CD4-positive, alpha-beta T cell treated with Interleukin-2 at 100 ng/mL for 4 hours (primary cell): ENCODE results near the gene PCBP4.

Experiments
- DNase-seq: peaks from one replicate; pipeline ENCODE4 v3.0.0-alpha.2; 2020; ENCODE audit warnings: low spot score

The PCBP4 gene

GRCh38 chr3:51971350-51971749, 4.1 kb upstream of the PCBP4 start:
- no peak for DNase-seq

- DNase-seq = no peak
These were observed 3.5 kb upstream of the PCBP4 start for GRCh38 chr3:51970606-51971300.

GRCh38 chr3:51969841-51970240, 2.6 kb upstream of the PCBP4 start:
- no peak for DNase-seq

GRCh38 chr3:51968883-51969678, 1.8 kb upstream of the PCBP4 start:
- DNase-seq = no peak

GRCh38 chr3:51968170-51968775, 1.0 kb upstream of the PCBP4 start:
- no peak for DNase-seq

GRCh38 chr3:51966922-51967383, 301 bp downstream of the PCBP4 start:
- DNase-seq = no peak

- DNase-seq = no peak
These were observed 768 bp downstream of the PCBP4 start for GRCh38 chr3:51966486-51966885.

- no peak for DNase-seq
These were observed 1.2 kb downstream of the PCBP4 start for GRCh38 chr3:51966016-51966415.

GRCh38 chr3:51964521-51964920, 2.7 kb downstream of the PCBP4 start:
- DNase-seq = no peak

GRCh38 chr3:51963951-51964451, 3.3 kb downstream of the PCBP4 start:
- DNase-seq = no peak

GRCh38 chr3:51962854-51963530, 4.3 kb downstream of the PCBP4 start:
- no peak for DNase-seq

- DNase-seq = no peak
These were observed 5.4 kb downstream of the PCBP4 start for GRCh38 chr3:51961602-51962569.

- no peak for DNase-seq
These were observed 6.2 kb downstream of the PCBP4 start for GRCh38 chr3:51961011-51961410.

GRCh38 chr3:51960386-51960785, 6.9 kb downstream of the PCBP4 start:
- no peak for DNase-seq

GRCh38 chr3:51959651-51960050, 7.6 kb downstream of the PCBP4 start:
- no peak for DNase-seq

- DNase-seq = no peak
These were observed 8.4 kb downstream of the PCBP4 start for GRCh38 chr3:51958603-51959521.

GRCh38 chr3:51957520-51958205, 9.6 kb downstream of the PCBP4 start:
- no peak for DNase-seq

GRCh38 chr3:51955893-51956770, 11.1 kb downstream of the PCBP4 start:
- peak; percentile 18 for DNase-seq
